MM.1S (cell line): ENCODE data around the gene ZSCAN20.

Source experiments
- EZH2 ChIP-seq: fragments of 300-600 bp; sonication (generic); optimal IDR thresholded peaks from 2 replicates; pipeline ENCODE3; 2017; ENCODE audit warnings: low read depth, mild to moderate bottlenecking, antibody characterized with exemption, low read length, mixed read lengths
- EZH2phosphoT487 ChIP-seq: fragments of 300-600 bp; sonication (generic); IDR thresholded peaks from 2 replicates; pipeline ENCODE4 v1.6.1; 2018; ENCODE audit warnings: antibody characterized with exemption, low read length
- TF ChIP-seq, protein P1 (sequence below): fragments of 300-600 bp; sonication (generic); IDR thresholded peaks from 2 replicates; pipeline ENCODE4 v1.5.1; 2016; ENCODE audit warnings: antibody characterized with exemption, low read length, mixed read lengths

GRCh38 chr1:33456502-33456886, 16.0 kb upstream of the ZSCAN20 start:
- TF ChIP-seq, protein P1, sequence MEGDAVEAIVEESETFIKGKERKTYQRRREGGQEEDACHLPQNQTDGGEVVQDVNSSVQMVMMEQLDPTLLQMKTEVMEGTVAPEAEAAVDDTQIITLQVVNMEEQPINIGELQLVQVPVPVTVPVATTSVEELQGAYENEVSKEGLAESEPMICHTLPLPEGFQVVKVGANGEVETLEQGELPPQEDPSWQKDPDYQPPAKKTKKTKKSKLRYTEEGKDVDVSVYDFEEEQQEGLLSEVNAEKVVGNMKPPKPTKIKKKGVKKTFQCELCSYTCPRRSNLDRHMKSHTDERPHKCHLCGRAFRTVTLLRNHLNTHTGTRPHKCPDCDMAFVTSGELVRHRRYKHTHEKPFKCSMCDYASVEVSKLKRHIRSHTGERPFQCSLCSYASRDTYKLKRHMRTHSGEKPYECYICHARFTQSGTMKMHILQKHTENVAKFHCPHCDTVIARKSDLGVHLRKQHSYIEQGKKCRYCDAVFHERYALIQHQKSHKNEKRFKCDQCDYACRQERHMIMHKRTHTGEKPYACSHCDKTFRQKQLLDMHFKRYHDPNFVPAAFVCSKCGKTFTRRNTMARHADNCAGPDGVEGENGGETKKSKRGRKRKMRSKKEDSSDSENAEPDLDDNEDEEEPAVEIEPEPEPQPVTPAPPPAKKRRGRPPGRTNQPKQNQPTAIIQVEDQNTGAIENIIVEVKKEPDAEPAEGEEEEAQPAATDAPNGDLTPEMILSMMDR, result no peak
- no peak for TF ChIP-seq EZH2
- no peak for TF ChIP-seq EZH2phosphoT487
